Activated CD8-positive, alpha-beta memory T cell treated with anti-CD3 and anti-CD28 coated beads for 1 hour (primary cell): Measurements from ENCODE around the gene TMED8.
"Not testable (repeated sequence)": the region's sequence is repeated elsewhere in the genome, so short reads cannot be mapped to it uniquely, and the experiment has no call there.

Source experiments
- DNase-seq, 2 donors: peaks; one replicate each; pipeline ENCODE4 v3.0.0-alpha.2; 2020; ENCODE audit warnings: low read depth in 1 of 2; ENCODE audit errors: extremely low read depth in 1 of 2

TMED8 gene

GRCh38 chr14:77369285-77369684 is 7.6 kb downstream of the TMED8 start:
- no peak for DNase-seq

DNA sequence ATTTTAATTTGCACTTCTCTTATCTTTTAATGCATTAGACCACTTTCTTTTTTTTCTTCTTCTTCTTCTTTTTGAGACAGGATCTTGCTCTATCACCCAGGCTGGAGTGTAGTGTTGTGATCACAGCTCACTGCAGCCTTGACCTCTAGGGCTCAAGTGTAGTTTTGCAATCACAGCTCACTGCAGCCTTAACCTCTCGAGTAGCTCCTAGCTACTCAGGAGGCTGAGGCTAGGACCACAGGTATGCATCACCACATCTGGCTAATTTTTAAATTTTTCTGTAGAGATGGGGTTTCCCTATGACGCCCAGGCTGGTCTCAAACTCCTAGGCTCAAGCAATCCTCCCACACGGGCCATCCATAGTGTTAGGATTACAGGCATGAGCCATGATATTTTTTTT is 12.7 kb downstream of the TMED8 start:
- no peak for DNase-seq

DNA sequence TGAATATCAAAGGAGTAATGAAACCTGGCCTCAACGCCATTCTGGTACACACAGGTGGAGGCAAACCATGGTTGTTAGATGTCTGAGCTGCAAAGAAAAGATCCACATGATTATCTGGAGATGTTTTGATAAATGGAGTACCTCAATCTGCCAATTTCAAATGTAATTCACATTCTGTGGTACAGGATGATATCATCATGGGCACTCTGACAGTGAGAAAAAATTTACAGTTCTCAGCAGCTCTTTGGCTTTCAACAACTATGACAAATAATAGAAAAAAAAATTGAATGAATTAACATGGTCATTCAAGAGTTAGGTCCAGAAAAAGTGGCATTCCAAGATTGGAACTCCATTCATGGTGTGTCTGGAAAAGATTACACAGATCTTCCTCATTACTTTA is 17.3 kb downstream of the TMED8 start:
- DNase-seq, result no peak

GRCh38 chr14:77356899-77357298 is 20.0 kb downstream of the TMED8 start:
- DNase-seq, result no peak

GRCh38 chr14:77355811-77356210 is 21.1 kb downstream of the TMED8 start:
- DNase-seq, result no peak

DNA sequence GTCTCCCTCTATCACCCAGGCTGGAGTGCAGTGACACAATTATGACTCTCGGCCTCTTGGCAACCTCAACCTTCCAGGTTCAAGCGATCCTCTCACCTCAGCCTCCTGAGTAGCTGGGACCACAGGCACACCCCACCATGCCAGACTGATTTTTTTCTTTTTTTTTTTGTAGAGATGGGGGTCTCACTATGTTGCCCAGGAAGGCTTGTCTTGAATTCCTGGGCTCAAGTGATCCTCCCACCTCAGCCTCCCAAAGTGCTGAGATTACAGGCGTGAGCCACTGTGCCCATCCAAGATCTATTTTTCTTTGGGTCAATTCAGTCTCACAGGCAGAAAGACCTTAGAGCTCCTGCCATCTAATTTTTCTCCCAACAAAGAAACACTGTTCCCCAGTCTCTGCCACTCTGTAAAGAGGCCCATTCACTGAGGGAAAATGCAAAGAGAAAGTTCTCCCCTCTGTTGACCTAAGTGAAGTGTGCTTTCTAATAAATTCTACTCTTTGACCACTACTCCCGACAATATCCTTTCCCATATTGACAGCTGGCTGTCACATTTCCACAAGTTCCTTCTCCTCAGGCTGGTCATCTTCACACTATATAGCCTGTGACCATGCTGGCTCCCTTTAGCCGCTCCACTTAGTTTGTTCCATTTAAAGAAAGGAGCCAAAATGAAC is 23.3 kb downstream of the TMED8 start:
- DNase-seq, result no peak

GRCh38 chr14:77347751-77348150 is 29.1 kb downstream of the TMED8 start:
- DNase-seq, result no peak

DNA sequence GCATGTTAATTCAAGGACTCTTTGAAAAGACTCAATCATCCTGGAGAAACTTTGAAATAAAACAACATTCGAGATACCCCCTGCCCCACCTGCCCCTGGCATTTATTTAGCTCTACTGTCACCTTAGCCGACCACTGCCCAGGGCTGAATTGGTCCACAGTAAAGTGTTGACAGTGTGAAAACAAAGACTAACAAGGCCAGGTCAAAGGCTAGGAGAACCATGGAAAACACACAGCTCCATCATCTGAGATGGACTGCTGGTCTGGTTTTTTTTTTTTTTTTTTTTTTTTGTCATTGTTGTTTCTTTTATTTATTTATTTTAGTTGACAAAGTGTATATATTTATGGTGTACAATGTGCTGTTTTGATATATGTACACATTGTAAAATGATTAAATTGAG is 30.4 kb downstream of the TMED8 start:
- DNase-seq, result no peak

- no peak for DNase-seq
Observed at GRCh38 chr14:77344377-77344996, 32.4 kb downstream of the TMED8 start.

DNA sequence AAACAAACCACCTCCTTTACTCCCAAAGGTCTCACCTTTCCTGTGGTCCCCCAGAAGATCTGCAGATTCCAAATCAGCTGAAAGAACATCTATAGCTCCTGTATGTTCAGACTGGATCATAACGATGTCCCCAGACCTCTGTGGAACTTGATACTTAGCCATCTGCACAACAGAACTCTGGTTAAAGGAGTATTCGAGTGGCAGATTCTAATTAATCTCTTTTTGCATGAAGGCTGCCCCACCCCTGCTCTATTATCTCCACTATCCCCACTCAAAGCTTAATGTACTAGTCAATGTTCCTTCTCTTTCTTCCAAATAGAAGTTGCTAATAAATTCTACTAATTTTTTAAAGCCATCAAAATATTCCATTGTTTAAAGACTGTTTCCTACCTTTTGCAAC is 33.2 kb downstream of the TMED8 start:
- no peak for DNase-seq

- no peak for DNase-seq
Observed at GRCh38 chr14:77342726-77343397, 34.0 kb downstream of the TMED8 start.

DNA sequence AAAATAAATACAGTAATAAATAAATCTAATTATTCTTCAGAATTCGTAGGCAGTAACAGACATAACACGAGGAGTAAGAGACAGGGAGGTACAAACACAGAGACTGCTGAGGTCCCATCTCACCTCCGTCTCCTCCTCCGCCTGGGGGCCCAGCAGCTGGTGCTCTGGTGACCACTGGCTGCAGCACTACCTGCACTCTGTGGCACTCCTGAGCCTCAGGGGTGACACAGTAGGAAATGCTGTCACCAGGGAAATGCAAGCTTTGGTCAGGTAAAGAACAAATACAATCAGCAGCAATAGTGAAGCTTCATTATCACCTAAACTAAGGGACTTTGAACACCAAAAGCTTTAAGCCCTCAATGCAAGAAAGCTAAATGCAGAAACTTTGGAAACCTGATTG is 36.5 kb downstream of the TMED8 start:
- no peak for DNase-seq

DNA sequence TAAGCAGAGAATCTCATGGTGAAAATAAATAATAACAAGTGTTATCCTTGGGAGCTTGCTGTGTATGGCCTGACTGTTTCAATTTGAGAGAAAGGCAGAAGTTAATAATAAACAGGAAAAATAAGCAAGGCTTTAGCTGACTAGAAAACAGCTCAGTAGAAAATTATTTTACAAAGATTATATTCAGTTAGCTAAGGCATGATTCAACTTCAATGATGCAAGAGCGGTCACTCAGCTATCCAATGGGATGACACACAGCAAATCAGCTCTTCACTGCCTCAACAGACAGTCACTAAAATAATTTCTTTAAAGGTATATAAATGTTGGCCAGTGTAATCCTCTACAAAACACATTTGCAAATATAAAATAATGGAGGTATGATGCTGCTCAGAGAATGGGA is 37.5 kb downstream of the TMED8 start:
- no peak for DNase-seq

GRCh38 chr14:77338302-77338701 is 38.6 kb downstream of the TMED8 start:
- DNase-seq, result no peak

- DNase-seq, result no peak
Observed at GRCh38 chr14:77337880-77338279, 39.0 kb downstream of the TMED8 start.

DNA sequence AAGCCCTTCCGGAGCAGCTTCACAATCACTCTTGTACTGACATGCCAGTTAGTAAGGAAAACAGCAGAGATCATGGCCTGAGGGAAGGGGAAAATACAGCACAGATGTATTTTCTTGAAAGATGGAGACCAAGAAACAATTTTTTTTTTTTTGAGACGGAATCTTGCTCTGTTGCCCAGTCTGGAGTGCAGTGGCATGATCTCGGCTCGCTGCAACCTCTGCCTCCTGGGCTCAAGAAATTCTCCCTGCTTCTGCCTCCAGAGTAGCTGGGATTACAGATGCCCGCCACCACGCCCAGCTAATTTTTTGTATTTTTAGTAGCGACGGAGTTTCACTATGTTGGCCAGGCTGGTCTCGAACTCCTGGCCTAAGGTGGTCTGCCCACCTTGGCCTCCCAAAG is 39.6 kb downstream of the TMED8 start:
- not testable (repeated sequence) for DNase-seq

GRCh38 chr14:77335576-77335975 is 41.3 kb downstream of the TMED8 start:
- DNase-seq, result no peak

GRCh38 chr14:77329872-77330271 is 47.0 kb downstream of the TMED8 start:
- DNase-seq, result no peak

DNA sequence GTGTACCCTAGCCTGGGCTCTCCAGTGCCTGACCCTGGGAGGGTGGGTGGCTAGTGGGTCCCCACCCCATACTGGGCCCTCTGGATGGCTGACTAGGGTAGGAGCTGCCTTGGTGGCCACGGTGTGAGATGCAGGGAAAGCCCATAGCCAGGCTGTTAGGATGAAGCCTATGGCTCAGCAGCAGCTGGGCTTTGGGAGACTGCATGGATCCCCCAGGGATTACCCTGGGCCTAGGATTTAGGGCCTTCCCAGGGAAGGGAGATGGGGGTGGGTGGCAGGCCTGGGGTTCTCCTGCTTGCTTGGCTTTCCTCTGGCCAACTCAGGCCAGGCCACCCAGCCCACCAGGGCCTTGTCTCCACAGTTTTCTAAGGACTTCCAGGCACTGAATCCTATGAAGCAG is 49.8 kb downstream of the TMED8 start:
- no peak for DNase-seq

DNA sequence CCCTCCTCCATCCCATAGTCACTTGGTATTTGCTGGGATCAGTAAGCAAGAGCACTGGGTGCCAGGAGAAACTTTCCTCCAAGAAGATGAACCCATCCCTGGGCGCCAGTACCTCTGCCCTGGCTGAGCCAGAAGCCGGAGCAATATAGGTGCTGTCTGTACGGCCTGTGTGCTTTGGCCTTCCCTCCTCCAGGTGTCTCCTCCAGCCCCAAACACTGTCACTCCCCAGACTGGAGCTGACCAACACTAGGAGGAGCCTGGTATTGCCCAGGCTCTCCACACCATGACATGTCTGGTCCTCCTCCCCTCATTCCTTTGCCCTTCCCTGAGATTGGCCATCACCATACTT is 51.2 kb downstream of the TMED8 start:
- DNase-seq, result no peak

DNA sequence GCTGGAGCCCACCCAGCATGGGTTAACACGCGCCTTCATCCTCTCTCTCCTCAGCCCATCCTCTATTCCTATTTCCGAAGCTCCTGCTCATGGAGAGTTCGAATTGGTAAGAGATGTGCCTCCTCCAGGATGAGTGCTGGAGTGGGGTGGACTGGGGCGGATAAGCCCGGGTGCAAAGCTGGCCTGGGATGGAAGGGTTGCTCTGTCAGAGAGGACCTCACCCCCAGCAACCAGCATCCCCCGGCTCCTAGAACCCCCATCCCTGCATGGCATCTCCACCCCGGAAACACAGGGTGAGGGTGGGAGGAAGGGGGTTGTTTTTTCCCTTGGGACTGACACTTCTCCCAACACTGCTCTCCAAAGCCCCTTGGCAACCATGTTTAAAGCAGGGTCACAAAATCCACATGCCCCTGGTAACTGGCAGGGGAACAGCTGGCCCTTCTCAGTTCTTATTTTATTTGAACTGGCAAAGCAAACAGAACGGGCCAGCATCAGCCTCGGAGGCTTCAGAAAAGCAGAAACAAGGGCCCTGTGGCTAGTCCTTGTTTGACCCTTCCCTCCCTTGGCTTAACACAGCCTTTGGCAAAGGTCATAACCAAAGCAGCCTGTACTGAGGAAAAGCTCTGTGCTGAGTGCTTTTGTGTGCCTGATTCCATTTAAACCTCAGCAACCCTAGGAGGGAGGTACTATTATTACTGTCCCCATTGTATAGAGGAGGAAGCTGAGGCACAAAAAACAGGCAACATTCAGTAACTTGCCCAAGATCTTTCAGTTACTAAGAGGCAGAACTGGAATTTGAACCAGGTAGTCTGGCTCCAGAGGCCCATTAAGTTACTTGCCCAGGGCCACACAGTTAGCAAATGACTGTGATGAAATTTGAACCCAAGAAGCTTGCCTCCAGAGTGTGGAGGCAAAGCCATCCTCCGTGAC is 51.8 kb downstream of the TMED8 start:
- DNase-seq, result no peak
